SK-N-SH (cell line): ENCODE results near the gene PM20D2. TPM values are rescaled to one million over a fixed set of nuclear protein-coding genes. Genes with fewer than 3 reads are reported as not detected.

Experiments
- CTCF ChIA-PET: fragments of 300-600, 350-600 bp; formaldehyde crosslinking; extraction: SDS; loops from one replicate; lab custom pipeline; 2021; lab: Yijun Ruan, JAX
- POLR2A ChIA-PET: fragments of 350-600 bp; sonication (Branson Sonifier 250); formaldehyde crosslinking; extraction: SDS; loops from one replicate; lab custom pipeline; 2020; ENCODE audit warnings: antibody characterized with exemption, inconsistent platforms; lab: Yijun Ruan, JAX
- DNase-seq: peaks from one replicate; pipeline ENCODE4 v3.0.0; 2012
- H2AFZ ChIP-seq: fragments of 200-600 bp; sonication (generic); 2 replicates; pipeline ENCODE4 v1.8.1; 2016; ENCODE audit warnings: antibody characterized with exemption, mild to moderate bottlenecking, low read depth
- H3F3A ChIP-seq: fragments of 200-600 bp; sonication (generic); replicated peaks from 2 replicates; pipeline ENCODE3; 2016; ENCODE audit warnings: antibody characterized with exemption, mild to moderate bottlenecking; ENCODE audit not compliant: insufficient read depth
- H3K27ac ChIP-seq, 2 experiments: fragments of 200-500 bp in 1 of 2; fragments of 200-600 bp in 1 of 2; sonication (Bioruptor generic) in 1 of 2; sonication (generic), shearing (Covaris generic) in 1 of 2; 2 replicates each; pipeline versions ENCODE4 v1.5.1 to v1.6.1; 2014 to 2016; ENCODE audit warnings: low read depth in 2 of 2, inconsistent platforms in 1 of 2, low read length in 1 of 2, mild to moderate bottlenecking in 1 of 2, mixed read lengths in 1 of 2
- H3K27me3 ChIP-seq: fragments of 200-600 bp; sonication (generic), shearing (Covaris generic); 2 replicates; pipeline ENCODE4 v1.6.1; 2016; ENCODE audit warnings: mixed run types; ENCODE audit not compliant: insufficient read depth
- H3K36me3 ChIP-seq, 2 experiments: fragments of 200-500 bp in 1 of 2; fragments of 200-600 bp in 1 of 2; sonication (Bioruptor generic) in 1 of 2; sonication (generic) in 1 of 2; replicated peaks in 1 of 2; 2 replicates each; pipeline versions ENCODE3 to v1.5.1; 2014 to 2016; ENCODE audit warnings: low read length in 1 of 2, mild to moderate bottlenecking in 1 of 2; ENCODE audit not compliant: insufficient read depth in 2 of 2, control insufficient read depth in 1 of 2
- H3K4me1 ChIP-seq, 2 experiments: fragments of 200-500 bp in 1 of 2; fragments of 200-600 bp in 1 of 2; sonication (Bioruptor generic) in 1 of 2; sonication (generic), shearing (Covaris generic) in 1 of 2; 2 replicates each; pipeline versions ENCODE4 v1.5.1 to v1.6.1; 2014 to 2016; ENCODE audit warnings: low read depth in 1 of 2, low read length in 1 of 2, mixed run types in 1 of 2; ENCODE audit not compliant: insufficient read depth in 2 of 2, control insufficient read depth in 1 of 2
- H3K4me2 ChIP-seq: fragments of 200-600 bp; sonication (generic), shearing (Covaris generic); 2 replicates; pipeline ENCODE4 v1.6.1; 2017; ENCODE audit warnings: mixed run types
- H3K4me3 ChIP-seq, 2 experiments: fragments of 200-500 bp in 1 of 2; fragments of 200-600 bp in 1 of 2; sonication (Bioruptor generic) in 1 of 2; sonication (generic), shearing (Covaris generic) in 1 of 2; 2 replicates each; pipeline versions ENCODE4 v1.5.1 to v1.8.1; 2014 to 2016; ENCODE audit warnings: low read depth in 2 of 2, inconsistent platforms in 1 of 2, low read length in 1 of 2, mild to moderate bottlenecking in 1 of 2, mixed read lengths in 1 of 2, moderate library complexity in 1 of 2
- H3K79me2 ChIP-seq: fragments of 200-600 bp; sonication (generic); 2 replicates; pipeline ENCODE4 v1.8.1; 2017; ENCODE audit warnings: mild to moderate bottlenecking; ENCODE audit not compliant: insufficient read depth
- H3K9ac ChIP-seq: fragments of 200-600 bp; sonication (generic); 2 replicates; pipeline ENCODE4 v1.6.1; 2017; ENCODE audit warnings: mixed run types
- H3K9me2 ChIP-seq: fragments of 200-600 bp; sonication (generic); 2 replicates; pipeline ENCODE4 v1.6.1; 2017; ENCODE audit warnings: mixed run types
- H3K9me3 ChIP-seq: fragments of 200-600 bp; sonication (generic); 2 replicates; pipeline ENCODE4 v1.6.1; 2017; ENCODE audit warnings: mixed run types, mild to moderate bottlenecking, moderate library complexity
- H4K20me1 ChIP-seq: fragments of 200-600 bp; sonication (generic); 2 replicates; pipeline ENCODE4 v1.6.1; 2017; ENCODE audit warnings: mild to moderate bottlenecking, mixed run types; ENCODE audit not compliant: insufficient read depth
- EZH2phosphoT487 ChIP-seq: fragments of 200-600 bp; sonication (generic); IDR thresholded peaks from 2 replicates; pipeline ENCODE4 v1.6.1; 2017; ENCODE audit warnings: low read depth, mixed run types, mild to moderate bottlenecking, antibody characterized with exemption, moderate library complexity, borderline replicate concordance
- FOXM1 ChIP-seq: IDR thresholded peaks from 2 replicates; pipeline ENCODE4 v1.4.0; 2012; ENCODE audit warnings: low read depth, mild to moderate bottlenecking
- NFIC ChIP-seq: IDR thresholded peaks from 2 replicates; pipeline ENCODE4 v1.4.0; 2012; ENCODE audit warnings: borderline replicate concordance
- POLR2AphosphoS5 ChIP-seq: IDR thresholded peaks from 2 replicates; pipeline ENCODE4 v1.6.1; 2012; ENCODE audit warnings: low read depth, low read length
- RAD21 ChIP-seq: IDR thresholded peaks from 2 replicates; pipeline ENCODE4 v1.6.1; 2012; ENCODE audit warnings: mild to moderate bottlenecking, low read length
- RCOR1 ChIP-seq: fragments of 150-350 bp; IDR thresholded peaks from 2 replicates; pipeline ENCODE4 v1.6.1; 2017; ENCODE audit warnings: antibody characterized with exemption, low read length
- RFX5 ChIP-seq: IDR thresholded peaks from 2 replicates; pipeline ENCODE4 v1.6.1; 2012; ENCODE audit warnings: mild to moderate bottlenecking, improper control_type of control experiment, low read length
- RXRA ChIP-seq: IDR thresholded peaks from 2 replicates; pipeline ENCODE4 v1.4.0; 2012; ENCODE audit warnings: low read depth, mild to moderate bottlenecking, borderline replicate concordance
- SIN3A ChIP-seq: IDR thresholded peaks from 2 replicates; pipeline ENCODE4 v1.6.1; 2012; ENCODE audit warnings: low read depth, mild to moderate bottlenecking, low read length, moderate library complexity, borderline replicate concordance
- WGBS: methylation state at CpG from one replicate; pipeline ENCODE4 v1.1.6; 2017; ENCODE audit warnings: low lambda C conversion rate; 5-methylcytosine and 5-hydroxymethylcytosine counted together
- polyA plus RNA-seq, 3 experiments: library from polyadenylated mRNA; depleted of rRNA; stranded (reverse); fragments of >200 nt; gene quantifications; 2 replicates each; pipeline ENCODE4 v1.2.3, GENCODE V29; 2012
- TF ChIP-seq, protein P1 (sequence below): IDR thresholded peaks from 2 replicates; pipeline ENCODE4 v1.6.1; 2012; ENCODE audit warnings: mild to moderate bottlenecking, low read depth, low read length, moderate library complexity
- TF ChIP-seq, protein P2 (sequence below): IDR thresholded peaks from 2 replicates; pipeline ENCODE4 v1.4.0; 2012; ENCODE audit warnings: low read depth, borderline replicate concordance

Gene PM20D2
- polyA plus RNA-seq, 1 of the 3 experiments (the other 2 are of a cell fraction), result 6.2 TPM

GRCh38 chr6:89180112-89180511 lies 34.3 kb downstream of the PM20D2 start (continued):
- TF ChIP-seq, protein P1, sequence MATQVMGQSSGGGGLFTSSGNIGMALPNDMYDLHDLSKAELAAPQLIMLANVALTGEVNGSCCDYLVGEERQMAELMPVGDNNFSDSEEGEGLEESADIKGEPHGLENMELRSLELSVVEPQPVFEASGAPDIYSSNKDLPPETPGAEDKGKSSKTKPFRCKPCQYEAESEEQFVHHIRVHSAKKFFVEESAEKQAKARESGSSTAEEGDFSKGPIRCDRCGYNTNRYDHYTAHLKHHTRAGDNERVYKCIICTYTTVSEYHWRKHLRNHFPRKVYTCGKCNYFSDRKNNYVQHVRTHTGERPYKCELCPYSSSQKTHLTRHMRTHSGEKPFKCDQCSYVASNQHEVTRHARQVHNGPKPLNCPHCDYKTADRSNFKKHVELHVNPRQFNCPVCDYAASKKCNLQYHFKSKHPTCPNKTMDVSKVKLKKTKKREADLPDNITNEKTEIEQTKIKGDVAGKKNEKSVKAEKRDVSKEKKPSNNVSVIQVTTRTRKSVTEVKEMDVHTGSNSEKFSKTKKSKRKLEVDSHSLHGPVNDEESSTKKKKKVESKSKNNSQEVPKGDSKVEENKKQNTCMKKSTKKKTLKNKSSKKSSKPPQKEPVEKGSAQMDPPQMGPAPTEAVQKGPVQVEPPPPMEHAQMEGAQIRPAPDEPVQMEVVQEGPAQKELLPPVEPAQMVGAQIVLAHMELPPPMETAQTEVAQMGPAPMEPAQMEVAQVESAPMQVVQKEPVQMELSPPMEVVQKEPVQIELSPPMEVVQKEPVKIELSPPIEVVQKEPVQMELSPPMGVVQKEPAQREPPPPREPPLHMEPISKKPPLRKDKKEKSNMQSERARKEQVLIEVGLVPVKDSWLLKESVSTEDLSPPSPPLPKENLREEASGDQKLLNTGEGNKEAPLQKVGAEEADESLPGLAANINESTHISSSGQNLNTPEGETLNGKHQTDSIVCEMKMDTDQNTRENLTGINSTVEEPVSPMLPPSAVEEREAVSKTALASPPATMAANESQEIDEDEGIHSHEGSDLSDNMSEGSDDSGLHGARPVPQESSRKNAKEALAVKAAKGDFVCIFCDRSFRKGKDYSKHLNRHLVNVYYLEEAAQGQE, result no peak
- no peak for TF ChIP-seq RCOR1
- no peak for TF ChIP-seq SIN3A

GRCh38 chr6:89180971-89181370 lies 35.1 kb downstream of the PM20D2 start:
- CTCF ChIA-PET, result no interaction called here
- Histone ChIP-seq H3K9me3 (no peaks in the 10 kb centered on the region), H3K27me3 (no peaks in the 10 kb centered on the region), H3K9me2 (no peaks in the 10 kb centered on the region), H3K4me1 (no peaks in the 10 kb centered on the region), H3K27ac (no peak overlapping the region), H3K4me3 (no peak overlapping the region), H4K20me1 (no peaks in the 10 kb centered on the region), H3K4me2 (no peak overlapping the region), H3K79me2 (no peaks in the 10 kb centered on the region), H3K9ac (no peak overlapping the region), H3K36me3 (no peaks in the 10 kb centered on the region), H2AFZ (no peak overlapping the region), H3F3A (no peaks in the 10 kb centered on the region)
- no peak for DNase-seq
- WGBS, result 29% methylated on average over 1 of the region's 1 CpG
- POLR2A ChIA-PET, result no interaction called here
- TF ChIP-seq SIN3A, result no peak
- TF ChIP-seq EZH2phosphoT487, result no peak
- TF ChIP-seq, protein P2, sequence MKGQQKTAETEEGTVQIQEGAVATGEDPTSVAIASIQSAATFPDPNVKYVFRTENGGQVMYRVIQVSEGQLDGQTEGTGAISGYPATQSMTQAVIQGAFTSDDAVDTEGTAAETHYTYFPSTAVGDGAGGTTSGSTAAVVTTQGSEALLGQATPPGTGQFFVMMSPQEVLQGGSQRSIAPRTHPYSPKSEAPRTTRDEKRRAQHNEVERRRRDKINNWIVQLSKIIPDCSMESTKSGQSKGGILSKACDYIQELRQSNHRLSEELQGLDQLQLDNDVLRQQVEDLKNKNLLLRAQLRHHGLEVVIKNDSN, result no peak

DNA sequence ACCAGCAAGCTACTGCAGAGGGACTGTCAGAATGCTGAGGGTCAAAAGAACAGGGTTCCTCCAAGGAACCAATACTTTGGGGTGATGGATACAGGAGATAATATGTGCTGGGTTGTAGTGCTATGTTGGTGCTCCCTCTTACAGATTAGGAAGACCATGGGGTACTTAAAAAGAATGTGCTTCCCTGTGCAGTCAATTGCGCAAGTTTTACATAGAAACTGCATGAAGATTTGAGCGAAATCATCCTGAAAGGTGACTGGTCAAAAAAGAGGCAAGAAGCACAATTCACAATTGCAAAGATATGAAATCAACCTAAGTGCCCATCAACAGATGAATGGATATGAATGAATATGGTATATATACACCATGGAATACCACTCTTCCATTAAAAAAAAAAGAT lies 37.4 kb downstream of the PM20D2 start:
- H3K4me2 ChIP-seq, result no peak overlapping the region
- CTCF ChIA-PET, result interaction anchor here (0.8 kb wide), 1 partner anchor 19 kb away, joined by 3 read pairs; no protein-coding TSS in a partner anchor
- no peaks in the 10 kb centered on the region for H3K36me3 ChIP-seq
- no peak overlapping the region for H3K27ac ChIP-seq
- POLR2A ChIA-PET, result no interaction called here
- no peaks in the 10 kb centered on the region for H3F3A ChIP-seq
- H4K20me1 ChIP-seq, result no peaks in the 10 kb centered on the region
- no peak overlapping the region for H3K4me3 ChIP-seq
- no peaks in the 10 kb centered on the region for H3K9me3 ChIP-seq
- TF ChIP-seq POLR2AphosphoS5, result no peak
- no peak for TF ChIP-seq RFX5
- no peak for TF ChIP-seq FOXM1
- TF ChIP-seq RXRA, result no peak
- TF ChIP-seq, protein P1, result no peak
- no peak for TF ChIP-seq RAD21
- TF ChIP-seq NFIC, result no peak
- H3K4me1 ChIP-seq, result no peaks in the 10 kb centered on the region
- WGBS, result 34% methylated on average over 2 of the region's 2 CpGs
- no peak for DNase-seq
- no peaks in the 10 kb centered on the region for H3K79me2 ChIP-seq
- H3K9ac ChIP-seq, result no peak overlapping the region
- H2AFZ ChIP-seq, result no peak overlapping the region
- H3K27me3 ChIP-seq, result no peaks in the 10 kb centered on the region
- H3K9me2 ChIP-seq, result no peaks in the 10 kb centered on the region
